Measurements from ENCODE around the gene TMEM123.
"Not testable (repeated sequence)": the region's sequence is repeated elsewhere in the genome, so short reads cannot be mapped to it uniquely, and the experiment has no call there.

TMEM123 gene

DNA sequence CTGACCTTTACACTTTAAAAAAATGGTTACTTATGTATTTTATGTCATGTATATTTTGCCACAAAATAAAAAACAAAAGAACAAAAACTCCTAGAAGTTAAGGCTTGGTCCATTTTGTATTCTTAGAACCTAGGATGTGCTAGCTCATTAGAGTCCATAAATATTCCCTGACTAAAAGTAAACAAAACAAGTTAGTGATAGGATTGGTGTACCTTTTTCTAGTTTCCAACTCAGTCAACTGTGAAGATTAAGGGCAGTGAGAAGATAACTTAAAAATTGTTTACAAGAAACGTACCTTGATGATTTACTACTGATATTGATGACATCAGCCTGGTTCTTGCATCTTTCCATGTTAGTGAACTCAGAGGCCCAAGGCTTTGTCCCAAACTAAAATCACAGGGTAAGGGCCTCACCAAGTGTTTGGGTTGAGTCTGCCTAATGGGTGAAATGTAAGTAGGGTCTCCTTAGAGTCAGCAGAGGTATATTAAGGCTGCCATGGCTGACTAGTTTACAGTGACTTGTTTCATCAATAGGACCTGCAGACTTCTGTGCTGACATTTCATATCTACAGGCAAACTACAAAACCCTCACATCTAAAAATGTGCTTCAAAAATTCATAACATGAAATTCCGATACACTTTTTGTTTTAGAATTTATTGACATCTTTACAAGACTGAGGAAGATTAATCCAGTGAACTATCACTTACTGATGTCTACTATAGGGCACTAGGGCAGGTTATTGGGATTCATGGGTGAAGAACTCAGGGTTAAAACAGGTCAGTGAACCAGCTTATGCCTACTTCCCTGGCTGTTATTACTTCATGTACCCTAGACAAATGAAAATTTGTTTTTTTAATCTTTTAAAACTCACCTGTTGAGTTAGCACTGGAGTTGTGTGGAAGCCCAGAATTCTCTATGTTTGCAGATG, 4.4 kb downstream of the TMEM123 start:
- DNase-seq, result no peak

GRCh38 chr11:102447193-102447592, 5.4 kb downstream of the TMEM123 start:
- DNase-seq, result no peak

- no peak for DNase-seq
These were observed 6.0 kb downstream of the TMEM123 start for GRCh38 chr11:102446606-102447005.

- not testable (repeated sequence) for DNase-seq
These were observed 7.9 kb downstream of the TMEM123 start for GRCh38 chr11:102444693-102445092.

- DNase-seq, result not testable (repeated sequence)
These were observed 8.4 kb downstream of the TMEM123 start for GRCh38 chr11:102444142-102444541.

GRCh38 chr11:102439063-102439363, 13.6 kb downstream of the TMEM123 start:
- DNase-seq, result not testable (repeated sequence)

DNA sequence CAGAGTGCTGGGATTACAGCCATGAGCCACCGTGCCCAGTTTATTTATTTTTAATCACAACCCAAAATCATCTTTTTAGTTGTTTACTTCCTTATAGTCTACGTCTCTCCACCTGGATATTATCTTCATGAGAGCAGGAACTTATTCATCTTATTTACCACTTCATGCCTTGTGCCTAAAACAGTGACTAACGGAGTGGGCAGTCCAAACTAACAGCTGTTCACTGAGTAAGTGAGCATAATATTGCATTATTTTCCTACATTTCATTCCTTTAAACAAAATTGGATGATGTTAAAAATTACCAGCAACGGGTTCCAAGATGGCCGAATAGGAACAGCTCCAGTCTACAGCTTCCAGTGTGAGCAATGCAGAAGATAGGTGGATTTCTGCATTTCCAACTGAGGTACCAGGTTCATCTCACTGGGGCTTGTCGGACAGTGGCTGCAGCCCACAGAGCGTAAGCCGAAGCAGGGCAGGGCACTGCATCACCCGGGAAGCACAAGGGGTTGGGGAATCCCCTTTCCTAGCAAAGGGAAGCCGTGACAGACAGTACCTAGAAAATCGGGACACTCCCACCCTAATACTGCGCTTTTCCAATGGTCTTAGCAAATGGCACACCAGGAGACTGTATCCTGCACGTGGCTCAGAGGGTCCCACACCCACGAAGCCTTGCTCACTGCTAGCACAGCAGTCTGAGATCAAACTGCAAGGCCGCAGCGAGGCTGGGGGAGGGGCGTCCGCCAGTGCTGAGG, 14.1 kb downstream of the TMEM123 start:
- no peak for DNase-seq

GRCh38 chr11:102437727-102438126, 14.8 kb downstream of the TMEM123 start:
- DNase-seq, result no peak

GRCh38 chr11:102436976-102437375, 15.6 kb downstream of the TMEM123 start:
- no peak for DNase-seq

DNA sequence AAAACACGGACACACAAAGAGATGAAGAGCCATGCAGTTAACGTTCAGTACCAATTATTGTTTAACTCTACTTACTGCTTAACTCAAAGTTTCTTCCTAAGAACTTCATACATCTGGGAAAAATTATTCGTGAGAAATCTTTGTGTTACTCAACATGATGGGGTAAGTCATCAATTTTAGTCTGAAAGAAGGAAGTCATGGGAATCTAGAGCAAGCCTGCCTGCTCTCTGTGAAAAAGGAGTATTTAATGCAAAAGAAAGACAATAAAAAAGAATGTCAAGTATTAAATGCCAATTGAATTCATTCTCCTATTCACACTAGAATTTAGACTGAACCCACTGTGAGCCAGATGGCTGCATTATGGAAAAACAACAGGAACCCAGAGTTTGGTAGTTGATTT, 16.0 kb downstream of the TMEM123 start:
- DNase-seq, result no peak

- DNase-seq, result no peak
These were observed 16.9 kb downstream of the TMEM123 start for GRCh38 chr11:102435688-102436087.

DNA sequence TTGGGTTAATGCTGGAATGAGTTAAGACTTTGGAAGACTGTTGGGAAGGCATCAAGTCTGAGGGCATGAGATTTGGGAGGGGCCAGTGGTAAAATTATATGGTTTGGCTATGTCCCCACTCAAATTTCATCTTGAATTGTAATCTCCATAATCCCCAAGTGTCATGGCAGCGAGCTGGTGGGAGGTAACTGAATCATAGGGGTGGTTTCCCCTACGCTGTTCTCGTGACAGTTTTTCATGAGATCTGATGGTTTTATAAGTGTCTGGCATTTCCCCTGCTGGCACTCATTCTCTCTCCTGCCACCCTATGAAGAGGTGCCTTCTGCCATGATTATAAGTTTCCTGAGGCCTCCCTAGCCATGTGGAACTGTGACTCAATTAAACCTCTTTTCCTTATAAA, 19.0 kb downstream of the TMEM123 start:
- not testable (repeated sequence) for DNase-seq

- not testable (repeated sequence) for DNase-seq
These were observed 20.0 kb downstream of the TMEM123 start for GRCh38 chr11:102432560-102432959.

- no peak for DNase-seq
These were observed 21.2 kb downstream of the TMEM123 start for GRCh38 chr11:102431404-102431803.

DNA sequence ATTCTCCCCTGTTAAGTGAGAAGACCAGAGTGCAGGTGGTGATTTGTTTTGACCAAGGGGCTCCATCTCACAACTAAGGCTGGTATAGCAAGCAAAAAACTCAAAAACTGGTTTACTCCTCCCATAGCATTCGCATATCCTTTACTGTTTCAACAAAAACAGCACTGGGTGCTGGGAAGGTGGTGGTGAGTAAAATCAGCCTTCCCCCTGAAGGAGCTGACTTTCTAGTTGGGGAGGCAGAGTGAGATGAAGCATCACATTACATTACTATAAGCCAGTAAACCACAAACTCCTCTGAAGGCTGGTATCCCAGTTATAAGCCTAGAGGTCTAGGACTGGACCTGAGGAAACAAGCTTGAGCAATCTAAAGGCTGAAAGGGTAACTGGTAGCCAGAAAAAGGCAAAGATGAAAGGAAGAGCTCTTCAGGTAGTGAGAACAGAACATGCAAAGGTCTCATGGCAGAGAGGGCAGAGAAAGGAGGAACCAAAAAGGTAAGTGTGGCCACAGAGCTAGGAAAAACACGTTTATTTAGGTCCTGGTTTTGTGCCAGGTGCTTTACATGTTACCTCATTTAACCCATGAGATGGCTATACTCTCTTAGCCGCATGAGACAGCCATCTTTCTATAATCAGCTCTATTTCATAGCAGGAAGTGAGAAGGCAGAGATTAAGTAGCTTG, 22.3 kb downstream of the TMEM123 start:
- DNase-seq, result no peak

DNA sequence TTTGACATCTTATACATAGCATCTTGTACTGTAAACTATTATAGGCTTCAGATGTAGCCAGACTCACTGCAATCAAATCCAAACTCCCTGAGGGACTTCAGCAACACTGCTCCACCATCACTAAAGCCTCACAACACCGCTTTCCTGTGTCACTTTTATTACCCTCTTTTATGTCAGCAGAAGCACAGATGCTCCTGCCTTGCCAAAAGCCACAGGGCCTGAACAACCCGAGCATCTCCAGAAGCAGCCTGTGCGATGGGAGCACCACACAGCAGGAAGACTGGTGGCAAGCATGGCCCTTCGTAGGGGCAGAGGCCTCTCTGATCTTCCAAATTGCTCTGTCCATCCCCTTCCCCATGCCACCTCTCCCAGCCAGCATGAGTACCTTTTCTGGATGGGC, 22.9 kb downstream of the TMEM123 start:
- DNase-seq, result no peak

DNA sequence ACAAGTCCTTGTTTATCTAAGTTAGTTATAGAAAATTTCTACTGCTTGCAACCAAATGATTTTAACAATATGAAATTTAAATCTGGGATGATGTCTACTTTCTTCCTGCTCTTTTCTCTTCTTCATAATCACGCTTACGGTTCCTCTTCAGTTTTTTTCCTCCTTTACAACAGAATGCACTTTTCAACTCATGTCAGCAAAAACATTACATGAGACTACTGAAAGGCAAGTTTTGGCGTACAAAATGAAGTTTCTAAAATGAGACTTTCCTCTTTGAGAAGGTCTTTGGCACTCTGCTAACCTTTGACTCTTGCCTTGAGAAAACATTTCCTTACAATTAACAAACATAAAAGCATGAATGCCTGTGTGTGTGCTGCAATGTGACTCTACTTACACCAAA, 23.3 kb downstream of the TMEM123 start:
- no peak for DNase-seq

DNA sequence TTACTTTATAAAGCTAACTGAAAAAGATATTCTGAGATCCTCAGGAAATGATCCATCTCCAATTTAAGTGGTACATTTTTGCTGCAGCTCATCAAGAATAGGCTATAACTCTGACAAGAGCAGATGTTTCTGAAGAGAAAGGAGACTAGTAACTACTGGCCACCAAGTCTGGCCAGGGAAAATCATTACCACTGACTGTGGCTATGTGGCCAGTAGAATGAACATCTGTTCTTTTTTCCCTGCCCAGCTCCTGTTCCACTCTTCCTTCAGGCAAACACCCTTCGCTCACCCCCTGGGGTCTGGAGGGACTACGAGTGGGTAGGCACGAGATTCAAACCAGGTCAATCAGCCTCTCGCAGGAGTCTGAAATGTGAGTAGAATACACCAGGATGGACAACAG, 23.9 kb downstream of the TMEM123 start:
- no peak for DNase-seq

- DNase-seq, result no peak
These were observed 25.5 kb downstream of the TMEM123 start for GRCh38 chr11:102427068-102427467.

DNA sequence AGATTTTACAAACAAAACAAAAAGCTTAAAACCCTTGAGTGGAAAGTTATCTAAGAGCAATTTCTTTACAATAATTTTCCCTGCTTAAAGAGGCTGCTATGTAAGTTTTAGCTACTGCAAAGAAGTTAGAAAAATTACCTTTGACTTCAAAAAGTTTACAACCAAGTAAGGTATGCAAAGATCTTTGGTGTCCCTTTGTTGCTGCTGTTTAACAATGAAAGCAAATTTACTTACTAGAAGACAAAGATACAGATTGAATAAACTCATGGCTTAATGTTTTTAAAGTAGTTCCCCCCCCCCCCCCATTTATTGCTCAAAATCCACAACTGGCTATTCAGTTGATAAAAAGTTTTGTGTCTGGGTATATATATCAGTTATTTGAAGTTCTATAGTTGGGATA, 26.0 kb downstream of the TMEM123 start:
- no peak for DNase-seq

DNA sequence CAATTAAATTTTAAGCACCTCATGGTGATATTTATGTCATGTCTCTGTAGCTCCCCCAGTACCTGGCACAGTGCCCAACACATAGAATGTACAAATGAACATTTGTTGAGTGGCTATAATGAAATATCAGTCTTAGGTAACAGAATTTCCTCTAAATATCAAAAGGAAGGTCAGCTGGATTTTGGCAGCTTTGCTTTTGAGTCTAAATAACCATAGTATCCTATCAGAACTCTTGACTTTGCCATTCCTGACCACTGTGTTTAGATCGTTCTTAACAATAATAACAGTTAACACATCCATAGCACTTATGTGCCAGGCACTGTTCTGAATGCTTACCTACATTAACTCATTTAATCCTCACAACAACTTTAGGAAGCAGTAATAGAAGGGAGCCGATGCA, 26.6 kb downstream of the TMEM123 start:
- DNase-seq, result no peak

DNA sequence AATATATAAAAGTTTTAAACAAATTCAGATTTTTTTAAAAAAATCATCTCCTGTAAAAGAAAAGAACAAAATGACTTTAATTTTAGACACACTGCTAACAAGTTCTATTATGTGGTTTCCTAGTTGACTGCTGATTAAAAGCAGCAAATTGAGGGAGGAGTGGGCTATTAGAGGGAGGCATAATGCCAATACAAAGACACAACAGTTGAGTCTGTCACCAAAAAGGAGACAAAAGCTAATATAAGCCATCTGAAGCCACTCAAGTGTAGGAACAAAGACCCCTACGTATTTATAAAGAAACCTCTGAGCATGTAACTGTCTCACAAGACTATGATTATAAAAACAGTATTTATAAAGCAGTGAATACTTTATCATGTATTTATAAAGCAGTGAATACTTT, 28.6 kb downstream of the TMEM123 start:
- no peak for DNase-seq

DNA sequence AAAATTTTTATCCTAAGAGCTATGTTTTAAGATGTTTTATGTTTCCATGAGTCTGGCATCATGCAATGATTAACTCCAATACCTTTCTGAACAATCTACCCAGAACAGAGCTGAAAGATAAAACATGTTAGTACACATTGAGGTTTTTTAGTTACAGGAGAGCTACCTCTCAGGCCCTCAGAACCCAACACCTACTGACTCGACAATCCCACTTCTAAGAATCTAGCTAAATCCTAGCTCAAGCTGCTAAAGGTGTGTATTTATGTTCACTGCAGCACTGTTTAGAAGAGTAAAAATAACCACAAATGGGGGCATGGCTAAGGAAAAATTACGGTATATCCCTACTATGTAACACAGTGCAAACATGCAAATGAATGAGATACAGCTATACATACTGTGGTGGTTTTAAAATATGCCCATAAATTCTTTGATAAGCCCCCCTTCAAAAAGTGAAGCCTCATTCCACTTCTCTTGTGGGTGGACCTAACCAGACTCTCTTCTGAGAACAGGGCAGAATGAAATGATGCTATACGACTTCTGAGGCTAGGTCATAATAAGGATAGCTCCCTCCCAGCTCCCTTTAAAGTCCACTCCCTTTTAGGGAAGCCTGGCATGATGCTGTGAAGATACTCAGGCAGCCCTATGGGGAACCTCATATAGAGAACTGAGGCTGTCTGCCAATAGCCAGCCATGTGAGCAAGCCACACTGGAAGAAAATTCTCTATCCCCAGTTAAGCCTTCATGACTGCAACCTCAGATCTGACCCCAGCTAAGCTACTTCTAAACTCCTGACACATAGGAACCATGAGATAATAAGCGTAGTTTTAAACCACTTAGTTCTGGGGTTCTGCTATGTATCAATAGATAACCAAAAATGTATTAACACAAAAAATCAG, 29.5 kb downstream of the TMEM123 start:
- no peak for DNase-seq

Data from KG1 (cell line).